NCI-H82 (cell line): ENCODE data around the gene HNRNPC.
"Not testable (repeated sequence)": the region's sequence is repeated elsewhere in the genome, so short reads cannot be mapped to it uniquely, and the experiment has no call there.

Experiments
- DNase-seq: peaks from one replicate; lab custom pipeline; 2025; lab: John Stamatoyannopoulos, UW

The HNRNPC gene

GRCh38 chr14:21244544-21244943, 24.7 kb downstream of the HNRNPC start:
- DNase-seq: no peak

GRCh38 chr14:21241218-21241819, 27.9 kb downstream of the HNRNPC start:
- no peak for DNase-seq

- no peak for DNase-seq
Observed at GRCh38 chr14:21240417-21240816, 28.8 kb downstream of the HNRNPC start.

- DNase-seq: no peak
Observed at GRCh38 chr14:21238823-21239518, 30.3 kb downstream of the HNRNPC start.

- DNase-seq: no peak
Observed at GRCh38 chr14:21236948-21237797, 32.1 kb downstream of the HNRNPC start.

- DNase-seq: no peak
Observed at GRCh38 chr14:21234112-21234511, 35.1 kb downstream of the HNRNPC start.

- DNase-seq: peak; percentile 31
Observed at GRCh38 chr14:21233457-21234076, 35.7 kb downstream of the HNRNPC start.

- DNase-seq: no peak
Observed at GRCh38 chr14:21231020-21231652, 38.1 kb downstream of the HNRNPC start.

GRCh38 chr14:21229821-21230220, 39.4 kb downstream of the HNRNPC start:
- no peak for DNase-seq

- no peak for DNase-seq
Observed at GRCh38 chr14:21227981-21228380, 41.3 kb downstream of the HNRNPC start.

- DNase-seq: no peak
Observed at GRCh38 chr14:21227150-21227549, 42.1 kb downstream of the HNRNPC start.

- no peak for DNase-seq
Observed at GRCh38 chr14:21226467-21226866, 42.8 kb downstream of the HNRNPC start.

- DNase-seq: not testable (repeated sequence)
Observed at GRCh38 chr14:21225164-21225563, 44.1 kb downstream of the HNRNPC start.

GRCh38 chr14:21220874-21221477, 48.3 kb downstream of the HNRNPC start:
- no peak for DNase-seq

- DNase-seq: no peak
Observed at GRCh38 chr14:21219561-21220111, 49.6 kb downstream of the HNRNPC start.

GRCh38 chr14:21219120-21219519, 50.1 kb downstream of the HNRNPC start:
- no peak for DNase-seq

- no peak for DNase-seq
Observed at GRCh38 chr14:21215879-21216251, 53.4 kb downstream of the HNRNPC start.

GRCh38 chr14:21215130-21215878, 53.9 kb downstream of the HNRNPC start:
- DNase-seq: no peak

GRCh38 chr14:21213652-21214051, 55.6 kb downstream of the HNRNPC start:
- no peak for DNase-seq

GRCh38 chr14:21212824-21213223, 56.4 kb downstream of the HNRNPC start:
- not testable (repeated sequence) for DNase-seq

GRCh38 chr14:21211509-21211908, 57.7 kb downstream of the HNRNPC start:
- DNase-seq: no peak
